Activated naive CD8-positive, alpha-beta T cell (primary cell): ENCODE results near the gene PRELID1.
A peak's percentile ranks its signal among the peaks of the same experiment; 100 is the strongest.

ENCODE experiments used
- H3K27ac Mint-ChIP-seq: one replicate; pipeline ENCODE4 v1.8.0; 2021; ENCODE audit warnings: mixed read lengths
- H3K27me3 Mint-ChIP-seq: one replicate; pipeline ENCODE4 v1.8.0; 2021; ENCODE audit warnings: mixed read lengths
- H3K36me3 Mint-ChIP-seq: one replicate; pipeline ENCODE4 v1.8.0; 2021; ENCODE audit warnings: mixed read lengths
- H3K4me1 Mint-ChIP-seq: one replicate; pipeline ENCODE4 v1.8.0; 2021; ENCODE audit warnings: low read depth, mixed read lengths
- H3K4me3 Mint-ChIP-seq: one replicate; pipeline ENCODE4 v1.8.0; 2021; ENCODE audit warnings: mild to moderate bottlenecking, mixed read lengths
- H3K9me3 Mint-ChIP-seq: one replicate; pipeline ENCODE4 v1.8.0; 2021; ENCODE audit warnings: low read depth, mixed read lengths

Gene PRELID1

GRCh38 chr5:177351392-177352329 lies 48.1 kb downstream of the PRELID1 start, which contains the start of gene LMAN2:
TSS of gene LMAN2 (minus strand) at chr5:177351668. CDS start at chr5:177351647, 21 bp downstream.
- peak within 1 kb of the TSS; percentile 98 for H3K4me3 Mint-ChIP-seq

DNA sequence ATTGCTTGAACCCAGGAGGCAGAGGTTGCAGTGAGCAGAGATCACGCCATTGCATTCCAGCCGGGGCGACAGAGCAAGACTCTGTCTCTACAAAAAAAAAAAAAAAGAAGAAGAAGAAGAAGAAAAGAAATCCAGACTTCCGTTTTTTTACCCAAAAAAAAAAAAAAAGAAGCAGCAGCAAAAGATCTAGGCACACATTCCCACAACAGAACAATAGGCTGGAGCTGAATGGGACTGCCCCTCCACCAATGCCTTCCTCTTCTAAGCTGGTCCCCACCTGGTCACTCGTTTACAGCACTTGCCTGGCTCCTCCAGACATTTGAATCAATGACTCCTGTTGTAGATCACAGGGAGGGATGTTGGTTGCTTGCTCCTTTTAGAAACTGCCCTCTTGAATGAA lies 49.5 kb downstream of the PRELID1 start:
- H3K9me3 Mint-ChIP-seq: no peaks in the 10 kb centered on the region
- peak overlapping the region; percentile 64 for H3K27ac Mint-ChIP-seq
- H3K4me1 Mint-ChIP-seq: peaks cover 65% of the 10 kb centered on the region
- H3K36me3 Mint-ChIP-seq: no peaks in the 10 kb centered on the region
- no peaks in the 10 kb centered on the region for H3K27me3 Mint-ChIP-seq
- no peak overlapping the region for H3K4me3 Mint-ChIP-seq

More at GRCh38 chr5:177351392-177352329, 48.1 kb downstream of the PRELID1 start, which contains the start of gene LMAN2:
- H3K4me1 Mint-ChIP-seq: peaks cover 64% of the 10 kb centered on the region
- H3K27me3 Mint-ChIP-seq: no peaks in the 10 kb centered on the region
- no peaks in the 10 kb centered on the region for H3K36me3 Mint-ChIP-seq
- H3K27ac Mint-ChIP-seq: peak within 1 kb of the TSS; percentile 100
- no peaks in the 10 kb centered on the region for H3K9me3 Mint-ChIP-seq

DNA sequence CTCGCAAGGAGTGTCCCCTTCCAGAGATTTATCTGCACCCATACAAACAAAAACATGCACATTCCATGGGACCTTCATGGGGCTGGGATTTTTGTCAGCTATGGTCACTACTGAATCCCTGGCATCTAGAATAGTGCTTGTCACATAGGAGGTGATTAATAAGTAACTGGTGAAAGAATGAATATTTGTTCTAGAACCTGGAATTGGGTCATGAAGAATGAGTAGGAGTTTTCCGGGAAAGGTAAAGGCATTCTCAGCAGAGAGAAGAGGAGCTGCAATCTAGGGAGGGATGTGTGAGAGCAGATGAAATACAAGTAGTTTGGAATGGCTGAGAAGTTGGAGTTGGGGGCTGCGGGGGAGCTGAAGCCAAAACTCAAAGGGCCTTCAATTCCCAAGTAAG lies 50.7 kb downstream of the PRELID1 start:
- no peak overlapping the region for H3K27ac Mint-ChIP-seq
- H3K9me3 Mint-ChIP-seq: no peaks in the 10 kb centered on the region
- peaks cover 67% of the 10 kb centered on the region for H3K4me1 Mint-ChIP-seq
- no peaks in the 10 kb centered on the region for H3K36me3 Mint-ChIP-seq
- H3K4me3 Mint-ChIP-seq: no peak overlapping the region
- no peaks in the 10 kb centered on the region for H3K27me3 Mint-ChIP-seq

DNA sequence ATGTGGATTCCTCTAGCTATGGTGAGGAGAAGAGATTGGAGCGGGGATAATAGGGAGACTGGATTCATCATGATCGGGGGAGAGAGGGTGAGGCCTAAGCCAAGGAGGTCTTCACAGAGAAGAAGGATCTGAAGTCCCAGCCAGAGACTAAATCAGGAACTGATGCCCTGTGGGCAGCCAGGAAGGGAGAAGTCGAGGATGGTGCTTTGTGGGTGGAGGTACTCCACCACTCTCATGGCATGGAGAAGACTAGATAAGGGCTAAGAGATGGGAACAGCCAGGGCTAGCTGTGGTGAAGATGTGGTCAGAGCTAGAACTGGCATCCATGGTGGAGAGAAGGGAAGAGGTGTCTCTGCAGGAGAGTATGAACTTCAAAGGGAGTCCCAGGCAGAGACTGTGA lies 51.1 kb downstream of the PRELID1 start:
- H3K36me3 Mint-ChIP-seq: no peaks in the 10 kb centered on the region
- H3K27ac Mint-ChIP-seq: peak overlapping the region; percentile 13
- H3K27me3 Mint-ChIP-seq: no peaks in the 10 kb centered on the region
- no peaks in the 10 kb centered on the region for H3K9me3 Mint-ChIP-seq
- H3K4me1 Mint-ChIP-seq: peaks cover 67% of the 10 kb centered on the region
- H3K4me3 Mint-ChIP-seq: no peak overlapping the region

- H3K4me3 Mint-ChIP-seq: no peak overlapping the region
- no peaks in the 10 kb centered on the region for H3K9me3 Mint-ChIP-seq
- H3K27me3 Mint-ChIP-seq: no peaks in the 10 kb centered on the region
- H3K36me3 Mint-ChIP-seq: no peaks in the 10 kb centered on the region
- H3K4me1 Mint-ChIP-seq: peaks cover 67% of the 10 kb centered on the region
- peak overlapping the region; percentile 16 for H3K27ac Mint-ChIP-seq
These were observed 51.7 kb downstream of the PRELID1 start for GRCh38 chr5:177355162-177355867.

DNA sequence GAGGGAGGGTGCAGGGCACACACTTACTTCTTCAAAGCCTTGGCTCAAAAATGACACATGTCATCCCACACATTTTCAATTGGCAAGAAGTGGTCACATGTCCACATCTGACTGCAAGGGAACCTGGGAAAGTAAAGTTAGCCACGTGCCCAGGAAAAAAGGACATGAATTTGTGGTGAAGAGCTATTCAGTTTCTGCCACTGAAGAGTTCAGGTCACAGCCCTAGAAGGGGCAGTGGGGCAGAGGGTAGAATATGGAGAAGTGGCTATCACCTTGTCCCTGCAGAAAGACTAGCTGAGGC lies 52.2 kb downstream of the PRELID1 start:
- H3K4me3 Mint-ChIP-seq: no peak overlapping the region
- H3K4me1 Mint-ChIP-seq: peaks cover 65% of the 10 kb centered on the region

More for the DNA sequence above, 52.2 kb downstream of the PRELID1 start:
- Mint-ChIP-seq H3K9me3 (no peaks in the 10 kb centered on the region), H3K27ac (peak overlapping the region; percentile 16), H3K36me3 (no peaks in the 10 kb centered on the region), H3K27me3 (no peaks in the 10 kb centered on the region)
